M059J (cell line): ENCODE data around the gene NFAT5. TPM values are rescaled to one million over a fixed set of nuclear protein-coding genes. Genes with fewer than 3 reads are reported as not detected.

ENCODE experiments used
- DNase-seq: peaks from one replicate; pipeline ENCODE4 v3.0.0-alpha.2; 2012; ENCODE audit warnings: low read depth
- total RNA-seq: library from RNA; depleted of rRNA; stranded (reverse); fragments of >200 nt; shearing (Covaris generic); gene quantifications from 2 replicates; pipeline ENCODE4 v1.2.3, GENCODE V29; 2014; rRNA removed

NFAT5 gene
- total RNA-seq, 1 experiment from 2014 or later, result 34.5 TPM

DNA sequence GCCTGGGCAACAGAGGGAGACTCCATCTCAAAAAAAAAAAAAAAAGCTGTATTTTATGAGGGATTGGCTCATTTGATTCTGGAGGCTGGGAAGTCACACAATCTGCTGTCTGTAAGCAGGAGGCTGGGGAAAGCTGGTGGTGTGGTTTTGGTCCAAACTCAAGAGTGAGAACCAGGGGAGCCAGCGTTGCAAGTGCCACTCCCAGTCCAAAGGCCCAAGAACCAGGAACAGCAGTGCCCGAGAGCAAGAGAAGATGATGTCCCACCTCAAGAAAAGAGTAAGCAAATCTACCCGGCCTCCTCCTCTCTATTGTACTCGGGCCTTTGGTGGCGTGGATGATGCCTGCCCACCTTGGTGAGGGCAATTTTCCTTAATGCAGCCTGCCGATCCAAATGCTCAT is 166.3 kb downstream of the NFAT5 start:
- no peak for DNase-seq

DNA sequence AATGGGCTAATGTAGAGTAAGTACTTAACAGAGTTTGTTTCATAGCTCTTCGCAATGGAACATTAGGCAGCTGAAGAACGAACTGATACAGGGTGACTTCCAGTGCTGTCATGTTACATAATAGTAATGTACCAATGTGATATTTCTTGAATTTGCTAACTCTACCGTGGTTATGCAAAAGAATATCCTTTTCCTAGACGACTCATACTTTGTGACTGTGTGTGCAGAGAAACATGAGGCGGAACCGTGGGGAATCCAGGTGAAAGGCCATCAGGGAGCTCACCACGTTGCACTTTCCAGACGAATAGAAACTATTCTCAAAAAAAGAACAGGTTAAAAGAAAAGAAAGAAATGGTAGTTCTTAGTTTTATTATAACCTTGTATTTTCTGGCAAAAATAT is 175.8 kb downstream of the NFAT5 start:
- peak; percentile 57 for DNase-seq

DNA sequence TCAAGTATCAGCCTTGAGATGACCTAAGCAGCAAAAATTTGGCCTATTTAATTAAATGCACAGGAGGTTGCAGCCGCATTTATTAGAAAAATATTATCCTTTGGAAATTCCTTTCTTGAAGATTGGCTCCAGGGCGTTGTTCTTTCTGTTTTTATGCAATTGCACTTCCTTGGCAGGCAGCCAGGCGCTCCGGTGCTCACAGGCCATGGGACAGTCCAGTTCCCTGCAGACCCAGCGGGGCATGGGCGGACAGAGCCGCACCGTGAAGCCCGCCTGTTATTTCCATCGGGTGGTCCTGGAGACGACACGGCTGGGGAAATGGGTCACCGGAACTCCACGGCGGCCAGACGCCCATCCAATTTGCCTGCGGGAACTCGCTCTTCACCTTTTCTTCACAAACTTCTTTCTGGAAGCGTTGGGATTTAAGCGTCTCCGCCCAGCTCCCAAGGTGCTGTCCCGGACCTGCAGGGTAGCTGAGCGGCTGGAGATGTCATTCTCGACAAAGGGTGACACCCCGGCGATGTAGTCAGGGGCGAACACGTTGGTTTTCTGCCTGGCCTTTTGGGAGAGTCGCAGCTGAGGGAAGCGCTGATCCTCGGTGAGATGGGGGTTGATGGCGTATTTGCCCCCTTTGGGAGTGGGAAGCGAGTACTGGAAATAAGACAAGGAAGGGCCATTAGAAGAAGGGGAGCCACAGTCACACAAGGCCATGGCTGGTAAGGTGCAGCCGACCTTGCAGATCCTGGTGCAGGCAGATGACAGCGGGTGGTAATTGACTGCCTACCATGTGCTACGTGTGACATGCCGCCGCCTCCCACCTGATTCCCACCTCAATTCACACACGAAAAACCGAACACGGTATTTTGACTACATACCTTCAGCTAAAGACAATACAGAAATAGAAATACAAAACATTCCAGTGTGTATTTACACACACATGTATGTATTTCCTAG is 176.5 kb downstream of the NFAT5 start:
- DNase-seq, result peak; percentile 62

DNA sequence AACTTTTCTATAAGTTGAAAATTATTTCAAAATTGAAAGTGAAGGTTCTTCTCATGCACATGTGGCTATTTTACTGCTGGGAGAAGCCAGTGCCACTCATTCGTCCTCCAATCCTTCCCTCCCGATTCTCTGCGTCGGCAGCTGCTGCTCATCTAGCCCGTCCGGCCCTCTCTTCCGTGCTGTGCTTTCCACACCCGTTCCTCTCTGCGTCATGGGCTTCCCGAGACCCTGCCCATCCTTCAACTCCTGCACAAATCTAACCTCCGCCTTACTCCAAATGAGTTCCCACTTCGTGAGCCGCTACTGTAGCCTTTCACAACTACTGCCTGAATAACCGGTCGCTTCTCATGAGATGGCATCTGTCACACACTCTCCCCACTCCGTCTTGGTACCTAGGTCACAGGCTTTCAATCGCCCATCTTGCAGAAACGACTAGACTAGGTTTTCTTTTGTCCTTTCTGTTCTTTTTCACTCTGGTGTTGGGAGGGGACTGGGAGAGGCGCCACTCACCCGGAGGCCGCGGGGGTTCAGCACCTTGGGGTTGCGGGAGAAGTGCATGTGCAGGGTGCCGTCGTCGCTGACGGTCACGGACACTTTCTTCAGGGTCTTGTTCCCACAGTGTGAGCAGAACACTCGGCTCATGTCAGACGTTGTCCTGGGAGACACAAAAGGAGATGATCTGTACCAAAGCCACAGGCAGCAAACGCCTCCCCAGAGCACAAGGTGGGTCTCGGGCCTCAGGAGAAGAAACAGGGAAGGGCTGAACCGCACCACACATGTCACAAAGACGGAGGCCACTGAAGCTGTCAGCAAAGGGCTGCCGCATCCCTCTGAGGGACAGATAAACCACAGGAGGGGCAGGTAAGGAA is 178.8 kb downstream of the NFAT5 start:
- DNase-seq, result no peak

DNA sequence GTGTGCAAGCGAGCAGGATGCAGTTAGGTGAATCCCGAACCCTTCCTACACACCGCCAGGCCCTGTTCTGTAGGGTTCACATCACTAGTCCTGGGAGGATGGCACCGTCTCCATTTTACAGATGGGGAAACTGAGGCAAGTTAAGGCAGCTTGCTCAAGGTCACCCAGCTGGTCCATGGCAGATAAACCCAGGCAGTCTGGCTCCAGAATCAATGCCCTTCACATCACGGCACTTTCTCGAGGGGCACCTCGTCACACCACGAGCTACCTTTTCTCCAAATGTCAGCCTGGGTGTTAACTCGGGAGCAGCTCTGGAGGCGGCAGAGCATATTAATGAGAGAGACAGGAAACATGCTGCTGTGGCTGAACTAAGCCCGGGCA is 179.5 kb downstream of the NFAT5 start:
- no peak for DNase-seq

DNA sequence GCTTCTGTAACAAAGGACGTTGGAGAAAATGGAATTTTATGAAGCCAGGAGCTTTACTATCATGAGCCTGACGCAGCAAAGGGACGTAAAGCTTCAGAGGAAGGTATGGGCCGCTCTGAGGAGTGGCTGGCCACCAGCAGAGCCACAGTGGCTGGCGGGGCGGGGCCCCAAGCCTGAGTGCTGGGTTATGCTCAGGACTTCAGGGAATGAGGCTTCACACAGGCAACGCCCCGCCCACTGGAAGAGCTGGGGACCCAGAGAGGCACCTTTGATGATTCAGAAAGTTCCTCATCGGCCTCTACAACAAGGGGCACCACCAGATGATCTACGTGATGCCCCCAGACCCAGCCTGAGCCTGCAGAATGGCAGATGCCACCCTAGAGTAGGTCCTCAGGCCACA is 180.2 kb downstream of the NFAT5 start:
- no peak for DNase-seq

DNA sequence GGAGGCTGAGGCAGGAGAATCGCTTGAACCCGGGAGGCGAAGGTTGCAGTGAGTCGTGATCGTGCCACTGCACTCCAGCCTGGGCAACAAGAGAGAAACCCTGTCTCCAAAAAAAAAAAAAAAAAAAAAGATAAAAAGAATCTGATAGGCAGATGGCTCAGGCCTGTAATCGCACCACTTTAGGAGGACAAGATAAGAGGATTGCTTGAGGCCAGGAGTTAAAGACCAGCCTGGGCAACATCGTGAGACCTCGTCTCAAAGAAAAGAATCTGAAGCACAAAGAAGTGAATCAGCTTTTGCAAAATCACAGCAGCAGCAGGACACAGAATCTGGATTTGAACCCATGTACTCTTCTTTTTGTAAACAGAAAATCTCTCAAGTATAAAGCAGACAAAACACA is 181.3 kb downstream of the NFAT5 start:
- DNase-seq, result no peak

DNA sequence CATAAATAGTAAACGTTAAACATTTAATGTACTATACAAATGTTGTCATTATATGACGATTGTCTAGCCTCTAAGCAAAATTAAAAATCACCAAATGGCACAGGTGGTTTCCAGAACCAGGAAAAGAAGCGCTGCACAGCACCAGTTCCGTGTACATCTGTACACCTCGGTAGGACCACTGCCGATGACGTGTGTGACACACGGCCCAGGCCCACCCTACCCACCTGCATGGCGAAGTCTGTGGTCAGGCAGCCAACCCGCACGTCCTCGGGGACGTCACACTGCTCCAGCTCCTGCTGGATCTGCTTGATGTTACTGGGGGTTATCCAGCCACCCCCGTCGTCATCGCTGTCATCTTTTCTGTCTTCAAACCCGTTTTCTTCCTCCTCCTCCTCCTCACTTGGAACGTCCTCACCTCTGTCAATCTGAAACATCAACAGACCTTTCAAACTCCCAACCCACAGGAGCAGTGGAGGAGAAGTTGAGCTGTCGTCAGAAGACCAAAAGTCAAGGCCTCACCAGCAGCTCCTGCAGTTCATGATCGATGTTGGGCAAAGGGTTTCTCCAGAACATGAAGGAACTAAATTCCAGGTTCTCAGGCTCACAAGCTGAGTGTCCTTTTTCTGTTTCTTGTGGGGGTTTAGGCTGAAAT is 183.1 kb downstream of the NFAT5 start:
- no peak for DNase-seq

DNA sequence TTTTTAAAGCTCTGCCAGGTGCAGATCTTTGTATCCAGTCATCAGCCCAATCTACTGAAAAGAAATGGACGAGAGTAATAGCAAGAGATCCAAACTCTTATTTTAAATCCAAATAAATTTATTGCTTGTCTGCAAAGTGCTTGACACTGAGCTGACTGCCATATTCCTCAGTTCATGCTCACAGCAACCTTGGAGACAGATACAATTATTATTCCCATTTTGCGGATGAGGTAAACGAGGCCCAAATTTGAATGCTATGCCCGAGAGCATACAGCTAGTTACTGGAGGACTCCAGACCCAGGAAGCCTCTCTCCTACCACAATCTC is 188.3 kb downstream of the NFAT5 start:
- DNase-seq, result no peak

Other genes starting within 250 kb of the NFAT5 start
- 23.5 and 29.5 TPM in 2 replicates for gene PDF, start 235.4 kb upstream of the NFAT5 start, total RNA-seq
- 31.7 and 36.8 TPM in 2 replicates for gene COG8, start 226.4 kb upstream of the NFAT5 start, total RNA-seq
- 24.5 and 29.4 TPM in 2 replicates for gene NIP7, start 226.2 kb upstream of the NFAT5 start, total RNA-seq
- not detected in 2 replicates for gene TMED6, start 214.2 kb upstream of the NFAT5 start, total RNA-seq
- 16.0 and 35.9 TPM in 2 replicates for gene TERF2, start 180.0 kb upstream of the NFAT5 start, total RNA-seq
- gene CYB5B, start 141.3 kb upstream of the NFAT5 start, total RNA-seq, result 132 and 206 TPM in 2 replicates
- gene NQO1, start 160.6 kb downstream of the NFAT5 start, total RNA-seq, result 589 and 671 TPM in 2 replicates
- 14.9 and 23.5 TPM in 2 replicates for gene NOB1, start 189.0 kb downstream of the NFAT5 start, total RNA-seq
- 25.0 and 26.5 TPM in 2 replicates for gene WWP2, start 196.4 kb downstream of the NFAT5 start, total RNA-seq